Astrocyte (in vitro differentiated cells and primary cell): ENCODE measurements around the gene CFAP141. TPM values are rescaled to one million over a fixed set of nuclear protein-coding genes. Genes with fewer than 3 reads are reported as not detected.
"Not testable (repeated sequence)": the region's sequence is repeated elsewhere in the genome, so short reads cannot be mapped to it uniquely, and the experiment has no call there.

ENCODE experiments used
- DNase-seq: peaks from one replicate; pipeline ENCODE4 v3.0.0-alpha.2; 2010; ENCODE audit warnings: low read depth
- FAIRE-seq: peaks from 2 replicates; lab custom pipeline; 2011; peaks lifted over from hg19 to GRCh38; lab: Jason Lieb, UNC
- H2AFZ ChIP-seq: 2 replicates; pipeline ENCODE4 v1.6.0; 2012; ENCODE audit warnings: low read depth, low read length, inconsistent platforms
- H3K27ac ChIP-seq: 2 replicates; pipeline ENCODE4 v1.5.1; 2011; ENCODE audit warnings: low read depth, low read length, inconsistent platforms
- H3K27me3 ChIP-seq: 2 replicates; pipeline ENCODE4 v1.6.0; 2011; ENCODE audit warnings: low read length, inconsistent platforms; ENCODE audit not compliant: insufficient read depth
- H3K36me3 ChIP-seq: 2 replicates; pipeline ENCODE4 v1.5.1; 2011; ENCODE audit warnings: low read length, inconsistent platforms; ENCODE audit not compliant: insufficient read depth
- H3K4me1 ChIP-seq: 2 replicates; pipeline ENCODE4 v1.5.1; 2011; ENCODE audit warnings: low read length, inconsistent platforms; ENCODE audit not compliant: insufficient read depth
- H3K4me2 ChIP-seq: 2 replicates; pipeline ENCODE4 v1.6.0; 2012; ENCODE audit warnings: low read length, inconsistent platforms
- H3K4me3 ChIP-seq: 2 replicates; pipeline ENCODE4 v1.5.1; 2011; ENCODE audit warnings: low read depth, mild to moderate bottlenecking, low read length, inconsistent platforms; ENCODE audit not compliant: insufficient read depth
- H3K79me2 ChIP-seq: 2 replicates; pipeline ENCODE4 v1.6.0; 2012; ENCODE audit warnings: mild to moderate bottlenecking, low read length, inconsistent platforms; ENCODE audit not compliant: insufficient read depth
- H3K9ac ChIP-seq: 2 replicates; pipeline ENCODE4 v1.6.0; 2012; ENCODE audit warnings: mild to moderate bottlenecking, low read length, inconsistent platforms
- H3K9me3 ChIP-seq: 2 replicates; pipeline ENCODE4 v1.5.1; 2012; ENCODE audit warnings: low read depth, mild to moderate bottlenecking, low read length, inconsistent platforms; ENCODE audit not compliant: insufficient read depth
- H4K20me1 ChIP-seq: 2 replicates; pipeline ENCODE4 v1.6.0; 2012; ENCODE audit warnings: low read length, inconsistent platforms; ENCODE audit not compliant: insufficient read depth
- H3K27ac Mint-ChIP-seq: one replicate; pipeline ENCODE4 v1.8.0; 2021; ENCODE audit warnings: mild to moderate bottlenecking, mixed read lengths; ENCODE audit not compliant: unreplicated experiment
- H3K27me3 Mint-ChIP-seq: one replicate; pipeline ENCODE4 v1.8.0; 2021; ENCODE audit warnings: low read depth, mixed read lengths; ENCODE audit not compliant: unreplicated experiment
- H3K36me3 Mint-ChIP-seq: one replicate; pipeline ENCODE4 v1.8.0; 2021; ENCODE audit warnings: low read depth, mixed read lengths; ENCODE audit not compliant: unreplicated experiment
- H3K4me1 Mint-ChIP-seq: one replicate; pipeline ENCODE4 v1.8.0; 2021; ENCODE audit warnings: low read depth, mixed read lengths; ENCODE audit not compliant: unreplicated experiment
- H3K4me3 Mint-ChIP-seq: one replicate; pipeline ENCODE4 v1.8.0; 2021; ENCODE audit warnings: mild to moderate bottlenecking, moderate library complexity, mixed read lengths; ENCODE audit not compliant: unreplicated experiment
- H3K9me3 Mint-ChIP-seq: one replicate; pipeline ENCODE4 v1.8.0; 2021; ENCODE audit warnings: mild to moderate bottlenecking, mixed read lengths; ENCODE audit not compliant: unreplicated experiment
- EZH2 ChIP-seq: IDR thresholded peaks from 2 replicates; pipeline ENCODE4 v1.6.1; 2012; ENCODE audit warnings: mild to moderate bottlenecking, low read length, inconsistent platforms; ENCODE audit not compliant: insufficient read depth
- total RNA-seq: library from RNA; stranded (reverse); gene quantifications from 2 replicates; pipeline ENCODE4 v1.2.1, GENCODE V29; 2021
- TF ChIP-seq, protein P1 (sequence below): IDR thresholded peaks from 2 replicates; pipeline ENCODE4 v1.5.1; 2011; ENCODE audit warnings: low read depth, mild to moderate bottlenecking, inconsistent platforms, low read length, moderate library complexity; ENCODE audit not compliant: insufficient read depth

Gene CFAP141
- total RNA-seq, 1 donor from 2014 or later, result not detected

DNA sequence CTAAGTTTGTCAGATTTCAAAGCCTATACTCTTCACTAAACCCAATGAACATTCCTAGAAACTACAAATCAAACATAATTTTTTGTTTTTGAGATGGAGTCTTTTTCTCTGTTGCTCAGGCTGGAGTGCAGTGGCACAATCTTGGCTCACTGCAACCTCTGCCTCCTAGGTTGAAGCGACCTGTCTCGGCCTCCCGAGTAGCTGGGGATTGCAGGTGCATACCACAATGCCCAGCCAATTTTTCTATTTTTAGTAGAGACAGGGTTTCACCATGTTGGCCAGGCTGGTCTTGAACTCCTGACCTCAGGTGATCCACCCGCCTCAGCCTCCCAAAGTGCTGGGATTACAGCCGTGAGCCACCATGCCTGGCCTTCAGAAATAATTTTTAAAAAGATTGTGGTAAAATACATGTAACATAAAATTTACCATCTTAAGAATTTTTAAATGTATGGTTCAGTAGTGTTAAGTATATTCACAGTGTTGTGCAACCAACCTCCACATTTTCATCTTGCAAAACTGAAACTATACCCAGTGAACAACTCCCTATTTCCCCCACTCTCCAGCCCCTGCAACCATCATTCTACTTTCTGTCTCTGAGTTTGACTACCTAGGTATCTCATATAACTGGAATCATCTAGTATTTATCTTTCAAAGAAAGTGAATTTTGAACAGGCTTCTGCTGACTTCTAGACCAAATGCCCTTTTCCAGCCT, 2.7 kb upstream of the CFAP141 start:
- no peak overlapping the region for H3K27ac Mint-ChIP-seq
- peak overlapping the region; percentile 57 for H3K4me3 Mint-ChIP-seq
- H3K4me1 Mint-ChIP-seq, result peaks cover 9% of the 10 kb centered on the region
- H3K9me3 Mint-ChIP-seq, result no peaks in the 10 kb centered on the region
- FAIRE-seq, result no peak
- no peaks in the 10 kb centered on the region for H3K79me2 ChIP-seq
- peaks cover 34% of the 10 kb centered on the region for H3K36me3 ChIP-seq
- TF ChIP-seq EZH2, result no peak
- TF ChIP-seq, protein P1, sequence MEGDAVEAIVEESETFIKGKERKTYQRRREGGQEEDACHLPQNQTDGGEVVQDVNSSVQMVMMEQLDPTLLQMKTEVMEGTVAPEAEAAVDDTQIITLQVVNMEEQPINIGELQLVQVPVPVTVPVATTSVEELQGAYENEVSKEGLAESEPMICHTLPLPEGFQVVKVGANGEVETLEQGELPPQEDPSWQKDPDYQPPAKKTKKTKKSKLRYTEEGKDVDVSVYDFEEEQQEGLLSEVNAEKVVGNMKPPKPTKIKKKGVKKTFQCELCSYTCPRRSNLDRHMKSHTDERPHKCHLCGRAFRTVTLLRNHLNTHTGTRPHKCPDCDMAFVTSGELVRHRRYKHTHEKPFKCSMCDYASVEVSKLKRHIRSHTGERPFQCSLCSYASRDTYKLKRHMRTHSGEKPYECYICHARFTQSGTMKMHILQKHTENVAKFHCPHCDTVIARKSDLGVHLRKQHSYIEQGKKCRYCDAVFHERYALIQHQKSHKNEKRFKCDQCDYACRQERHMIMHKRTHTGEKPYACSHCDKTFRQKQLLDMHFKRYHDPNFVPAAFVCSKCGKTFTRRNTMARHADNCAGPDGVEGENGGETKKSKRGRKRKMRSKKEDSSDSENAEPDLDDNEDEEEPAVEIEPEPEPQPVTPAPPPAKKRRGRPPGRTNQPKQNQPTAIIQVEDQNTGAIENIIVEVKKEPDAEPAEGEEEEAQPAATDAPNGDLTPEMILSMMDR, result no peak
- H3K9ac ChIP-seq, result no peak overlapping the region
- H3K27ac ChIP-seq, result no peak overlapping the region
- no peaks in the 10 kb centered on the region for H3K9me3 ChIP-seq
- H3K27me3 Mint-ChIP-seq, result no peaks in the 10 kb centered on the region
- H3K4me3 ChIP-seq, result no peak overlapping the region
- peaks cover 20% of the 10 kb centered on the region for H4K20me1 ChIP-seq
- H3K27me3 ChIP-seq, result no peaks in the 10 kb centered on the region
- peaks cover 5% of the 10 kb centered on the region for H3K4me1 ChIP-seq
- H3K36me3 Mint-ChIP-seq, result peaks cover 30% of the 10 kb centered on the region
- no peak overlapping the region for H3K4me2 ChIP-seq
- no peak overlapping the region for H2AFZ ChIP-seq
- DNase-seq, result no peak

DNA sequence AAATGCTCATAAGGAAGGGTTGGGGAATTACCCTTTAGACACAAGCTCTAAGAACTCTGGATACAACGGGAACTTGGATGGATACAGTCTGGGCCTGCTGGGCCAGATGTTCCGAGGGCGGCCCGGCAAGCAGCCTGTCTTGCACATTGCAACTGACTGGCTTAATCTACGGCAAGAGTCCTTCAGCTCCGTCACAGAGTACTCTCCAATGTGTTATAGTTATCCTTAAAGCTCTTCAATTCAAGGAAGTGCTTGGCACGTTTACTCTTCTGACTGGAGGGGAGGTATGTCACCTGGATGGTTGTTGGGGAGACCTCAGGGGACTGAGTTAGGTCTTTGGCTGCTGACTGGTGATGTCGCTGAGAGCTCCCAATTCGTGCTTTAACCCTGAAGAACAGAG, 1.1 kb upstream of the CFAP141 start:
- no peak overlapping the region for H2AFZ ChIP-seq
- no peaks in the 10 kb centered on the region for H3K9me3 ChIP-seq
- peaks cover 7% of the 10 kb centered on the region for H3K4me1 Mint-ChIP-seq
- no peak overlapping the region for H3K4me3 ChIP-seq
- no peak for DNase-seq
- H3K27me3 ChIP-seq, result no peaks in the 10 kb centered on the region
- peaks cover 30% of the 10 kb centered on the region for H3K36me3 ChIP-seq
- H3K36me3 Mint-ChIP-seq, result peaks cover 24% of the 10 kb centered on the region
- H3K27me3 Mint-ChIP-seq, result no peaks in the 10 kb centered on the region
- peaks cover 6% of the 10 kb centered on the region for H4K20me1 ChIP-seq
- no peak for FAIRE-seq
- H3K4me1 ChIP-seq, result no peaks in the 10 kb centered on the region
- no peaks in the 10 kb centered on the region for H3K79me2 ChIP-seq
- H3K9ac ChIP-seq, result no peak overlapping the region
- H3K27ac ChIP-seq, result no peak overlapping the region
- no peak for TF ChIP-seq EZH2
- TF ChIP-seq, protein P1, result no peak
- H3K4me3 Mint-ChIP-seq, result no peak overlapping the region
- no peak overlapping the region for H3K27ac Mint-ChIP-seq
- H3K9me3 Mint-ChIP-seq, result no peaks in the 10 kb centered on the region
- H3K4me2 ChIP-seq, result no peak overlapping the region

DNA sequence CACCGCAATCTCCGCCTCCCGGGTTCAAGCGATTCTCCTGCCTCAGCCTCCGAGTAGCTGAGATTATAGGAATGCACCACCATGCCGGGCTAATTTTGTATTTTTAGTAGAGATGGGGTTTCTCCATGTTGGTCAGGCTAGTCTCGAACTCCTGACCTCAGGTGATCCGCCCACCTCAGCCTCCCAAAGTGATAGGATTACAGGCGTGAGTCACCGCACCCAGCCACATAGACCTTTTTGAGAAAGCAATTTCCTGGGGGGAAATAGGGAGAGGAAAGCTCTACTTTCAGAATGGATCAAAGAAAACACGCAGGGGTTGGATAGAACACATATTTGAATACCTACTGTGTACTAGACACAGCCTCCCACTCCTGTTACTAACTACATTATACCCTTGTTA, 355 bp downstream of the CFAP141 start:
- not testable (repeated sequence) for H3K4me1 ChIP-seq, H2AFZ ChIP-seq, H3K79me2 ChIP-seq, H3K9me3 Mint-ChIP-seq, H3K9me3 ChIP-seq, H3K9ac ChIP-seq, H3K4me2 ChIP-seq, H3K4me1 Mint-ChIP-seq, FAIRE-seq, DNase-seq, H3K27me3 Mint-ChIP-seq, H4K20me1 ChIP-seq, H3K4me3 Mint-ChIP-seq, H3K27ac ChIP-seq, H3K27me3 ChIP-seq, H3K4me3 ChIP-seq
- peaks cover 28% of the 10 kb centered on the region for H3K36me3 ChIP-seq
- Mint-ChIP-seq H3K27ac (peak overlapping the region; percentile 43), H3K36me3 (peaks cover 24% of the 10 kb centered on the region)
